ENCODE results near the gene PSORS1C2.
A peak's percentile ranks its signal among the peaks of the same experiment; 100 is the strongest.
"Not testable (repeated sequence)": the region's sequence is repeated elsewhere in the genome, so short reads cannot be mapped to it uniquely, and the experiment has no call there.

PSORS1C2 gene

DNA sequence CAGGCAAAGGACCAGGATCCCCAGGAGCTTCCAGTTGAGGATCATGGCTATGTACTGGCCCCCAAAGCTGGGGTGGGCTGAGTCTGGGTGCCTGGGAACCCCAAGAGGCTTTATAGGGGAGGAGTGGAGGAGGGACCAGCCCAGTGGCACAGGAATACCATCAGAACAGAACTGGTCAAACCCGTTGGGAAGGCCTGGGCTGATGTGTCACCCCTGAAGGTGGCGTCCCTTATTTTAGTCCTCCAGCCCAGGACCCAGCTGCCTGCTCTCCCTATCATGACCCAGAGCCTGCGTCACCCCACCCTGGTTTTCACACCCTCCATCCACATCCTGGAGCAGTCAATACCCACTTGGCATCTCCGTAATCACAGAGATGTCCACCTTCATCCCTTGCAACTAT, at the start of gene PSORS1C2:
Gene PSORS1C2 (minus strand): TSS at position 85 of the 400 bp plus-strand sequence. CDS start 40 bp downstream, at position 45.
- DNase-seq, result no peak

GRCh38 chr6:31187780-31188194, 48.9 kb upstream of the PSORS1C2 start:
- DNase-seq, result no peak

GRCh38 chr6:31186052-31186734, 47.3 kb upstream of the PSORS1C2 start:
- no peak for DNase-seq

GRCh38 chr6:31185695-31186051, 46.8 kb upstream of the PSORS1C2 start:
- DNase-seq, result not testable (repeated sequence)

DNA sequence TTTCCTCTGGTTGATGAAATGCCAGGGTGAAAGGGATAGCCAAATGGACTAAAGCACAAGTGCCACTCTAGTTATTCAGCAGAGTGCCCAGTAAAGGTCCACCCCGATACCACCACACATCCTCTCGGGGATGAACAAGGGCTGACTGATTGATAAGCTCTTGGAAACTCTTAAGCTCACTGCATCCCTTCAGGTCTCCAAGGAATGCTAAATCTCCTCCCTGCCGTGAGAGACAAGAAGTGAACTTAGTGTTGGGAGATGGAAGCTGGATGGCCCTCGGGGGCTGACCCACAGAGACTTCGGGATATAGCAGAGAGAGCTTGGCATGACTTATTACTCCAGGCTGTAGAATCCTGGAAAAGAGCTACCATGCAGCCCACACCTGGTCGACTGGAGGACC, 45.0 kb upstream of the PSORS1C2 start:
- not testable (repeated sequence) for DNase-seq

DNA sequence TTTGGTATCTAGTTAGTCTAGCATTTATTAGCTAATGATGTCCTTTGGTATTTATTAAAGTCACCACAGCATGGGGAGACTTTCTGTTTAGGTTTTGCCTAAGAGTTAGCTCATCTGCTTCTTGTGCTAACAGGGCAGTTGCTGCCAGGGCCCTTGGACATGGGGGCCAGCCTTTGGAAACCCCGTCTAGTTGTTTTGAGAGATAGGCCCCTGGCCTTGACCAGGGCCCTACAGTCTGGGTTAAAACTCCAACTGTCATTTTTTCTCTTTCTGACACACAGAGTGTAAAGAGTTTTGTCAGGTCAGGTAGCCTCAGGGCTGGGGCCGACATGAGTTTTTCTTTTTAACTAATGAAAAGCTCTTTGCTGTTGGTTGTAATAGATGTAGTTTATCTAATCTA, 44.4 kb upstream of the PSORS1C2 start:
- not testable (repeated sequence) for DNase-seq

DNA sequence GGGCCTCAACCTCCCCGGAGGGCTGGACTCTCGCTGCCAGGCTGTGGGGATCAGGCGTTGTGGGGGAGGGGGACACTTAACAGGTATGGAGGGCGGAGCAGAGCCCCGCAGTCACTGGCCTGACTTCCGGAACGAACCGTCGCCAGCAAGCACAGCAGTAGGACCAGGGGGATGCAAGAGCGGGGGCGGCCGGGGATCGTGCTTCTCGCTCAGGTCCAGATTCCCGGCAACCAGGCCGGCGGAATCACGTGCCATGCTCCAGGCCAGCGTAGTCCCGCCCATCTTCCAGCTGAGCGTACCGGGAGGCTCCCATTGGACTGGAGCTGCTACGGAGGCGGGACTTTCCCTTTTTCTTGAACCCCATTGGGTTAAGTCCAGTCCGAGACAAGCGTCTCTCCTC, 41.6 kb upstream of the PSORS1C2 start:
- peak; percentile 81 for DNase-seq

GRCh38 chr6:31179896-31180295, 41.0 kb upstream of the PSORS1C2 start:
- no peak for DNase-seq

DNA sequence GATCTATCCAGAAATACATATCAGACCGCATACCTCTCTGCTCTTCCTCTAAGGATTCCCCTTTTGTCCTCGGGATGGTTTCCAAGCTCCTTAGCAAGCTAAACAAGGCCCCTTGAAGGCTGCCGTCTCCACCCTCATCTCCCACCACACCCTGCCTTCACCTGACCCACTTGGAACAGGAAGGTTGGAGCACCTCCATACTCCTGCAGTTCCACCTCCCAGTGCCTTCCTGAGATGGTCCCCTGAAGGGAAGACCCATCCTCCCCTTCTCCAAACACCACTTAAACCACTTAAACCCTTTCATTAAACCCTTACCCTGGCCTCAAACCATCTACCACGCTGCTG, 40.1 kb upstream of the PSORS1C2 start:
- no peak for DNase-seq

GRCh38 chr6:31178143-31179041, 39.5 kb upstream of the PSORS1C2 start:
- DNase-seq, result no peak

GRCh38 chr6:31175971-31176370, 37.1 kb upstream of the PSORS1C2 start:
- DNase-seq, result no peak

DNA sequence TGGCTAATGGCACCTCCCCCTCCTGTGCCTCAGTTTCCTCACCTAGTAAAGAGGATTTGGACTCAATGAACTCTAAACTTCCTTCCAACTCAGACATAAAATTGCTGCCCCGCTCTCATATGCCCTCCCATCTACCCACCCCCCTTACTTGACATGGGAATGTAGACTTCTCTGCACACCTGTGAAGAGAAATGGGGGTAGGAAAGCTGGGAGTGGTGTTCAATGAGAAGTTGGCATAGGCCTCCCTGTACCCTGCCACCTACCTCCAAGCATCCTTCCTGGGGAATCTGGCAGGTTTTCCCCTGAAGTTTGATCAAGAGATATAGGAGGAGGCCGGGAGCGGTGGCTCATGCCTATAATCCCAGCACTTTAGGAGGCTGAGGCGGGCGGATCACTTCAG, 35.5 kb upstream of the PSORS1C2 start:
- DNase-seq, result no peak

- no peak for DNase-seq
Measured at GRCh38 chr6:31173406-31173805, 34.5 kb upstream of the PSORS1C2 start.

DNA sequence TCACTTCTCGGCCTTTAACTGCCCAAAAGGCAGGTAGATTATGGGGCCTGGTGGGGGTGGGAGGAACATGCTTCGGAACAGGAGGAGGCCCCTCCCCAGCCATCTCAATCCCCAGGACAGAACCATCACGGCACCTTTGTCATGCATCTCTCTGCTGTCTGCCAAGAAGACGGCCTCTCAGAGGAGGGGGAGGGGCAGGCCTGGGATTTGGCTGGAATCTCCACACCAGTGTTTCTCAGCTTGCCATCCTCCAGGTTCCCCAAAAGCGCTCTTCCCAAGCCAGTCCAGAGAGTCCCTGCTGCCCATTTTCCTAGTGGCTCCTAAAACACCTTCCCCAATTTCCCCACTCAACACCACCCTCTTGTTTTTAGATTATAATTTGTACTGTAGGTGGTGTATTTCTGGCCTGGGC, 34.1 kb upstream of the PSORS1C2 start:
- DNase-seq, result no peak

- DNase-seq, result no peak
Measured at GRCh38 chr6:31171931-31172905, 33.4 kb upstream of the PSORS1C2 start.

DNA sequence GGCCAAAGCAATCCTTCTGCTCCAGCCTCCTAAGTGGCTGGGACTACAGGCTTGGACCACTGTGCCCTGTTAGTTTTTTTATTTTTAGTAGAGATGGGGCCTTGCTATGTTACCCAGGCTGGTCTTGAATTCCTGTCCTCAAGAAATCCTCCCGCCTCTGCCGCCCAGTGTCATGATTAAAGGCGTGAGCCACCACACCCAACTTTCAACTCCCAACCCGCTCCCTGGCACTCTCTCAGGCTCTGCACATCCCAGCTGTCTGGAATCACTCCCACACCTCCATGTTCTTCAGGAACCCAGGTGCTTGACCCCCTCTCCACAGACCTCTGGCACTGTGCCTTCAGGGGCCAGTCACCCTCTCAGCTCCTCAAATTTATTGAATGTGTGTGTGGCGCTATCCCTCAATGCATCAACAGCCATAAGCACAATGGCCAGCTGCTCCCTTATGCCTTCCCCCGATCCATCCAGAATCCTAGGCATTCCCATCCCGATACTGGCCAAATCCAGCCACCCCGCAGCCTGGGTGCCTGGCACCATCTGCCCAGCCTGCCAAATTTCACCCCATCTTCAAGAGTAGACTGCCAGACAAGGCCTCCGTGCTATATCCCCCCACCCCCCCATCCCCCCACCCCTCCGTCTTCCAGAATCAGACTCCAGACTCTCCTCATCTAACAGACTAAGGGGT, 32.3 kb upstream of the PSORS1C2 start:
- no peak for DNase-seq

GRCh38 chr6:31170600-31170881, 31.7 kb upstream of the PSORS1C2 start, which contains the start of gene POU5F1:
TSS of gene POU5F1 (minus strand) at chr6:31170682. CDS start at chr6:31170620, 62 bp downstream.
- DNase-seq, result no peak

- DNase-seq, result not testable (repeated sequence)
Measured at GRCh38 chr6:31169858-31170599, 31.2 kb upstream of the PSORS1C2 start.

DNA sequence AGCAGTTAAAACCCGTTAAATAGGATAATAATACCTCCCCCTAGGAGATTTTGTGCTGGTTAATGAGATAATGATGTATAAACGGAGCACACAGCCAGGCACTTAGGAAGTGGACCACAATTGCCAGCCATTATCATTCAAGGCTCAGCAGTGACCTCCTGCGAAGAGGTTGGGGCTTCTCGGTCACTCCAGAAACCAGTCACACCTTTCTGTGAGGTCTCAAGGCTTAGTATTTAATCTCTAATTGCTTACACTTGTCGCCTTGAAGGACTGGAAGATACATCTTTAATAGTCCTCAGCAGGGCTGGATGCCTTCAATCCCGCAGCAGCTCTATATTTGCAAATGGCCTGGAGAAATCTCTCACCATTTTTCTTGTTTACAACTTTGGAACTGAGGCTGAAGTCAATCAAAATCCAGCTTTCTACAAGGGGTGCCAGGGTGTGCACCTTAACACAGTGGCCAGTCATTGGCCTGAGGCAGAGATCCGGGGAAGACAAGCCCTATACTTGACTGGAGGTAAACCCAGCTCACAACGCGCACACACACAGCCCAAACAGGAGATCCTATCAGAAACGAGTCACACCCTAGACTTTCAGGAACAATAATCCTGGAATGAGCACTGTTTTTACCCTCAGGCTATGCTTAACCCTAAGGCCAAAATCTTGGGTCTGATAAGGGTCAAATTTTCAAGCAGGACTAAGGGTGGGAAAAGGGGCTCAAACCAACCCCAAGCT, 30.4 kb upstream of the PSORS1C2 start:
- no peak for DNase-seq

DNA sequence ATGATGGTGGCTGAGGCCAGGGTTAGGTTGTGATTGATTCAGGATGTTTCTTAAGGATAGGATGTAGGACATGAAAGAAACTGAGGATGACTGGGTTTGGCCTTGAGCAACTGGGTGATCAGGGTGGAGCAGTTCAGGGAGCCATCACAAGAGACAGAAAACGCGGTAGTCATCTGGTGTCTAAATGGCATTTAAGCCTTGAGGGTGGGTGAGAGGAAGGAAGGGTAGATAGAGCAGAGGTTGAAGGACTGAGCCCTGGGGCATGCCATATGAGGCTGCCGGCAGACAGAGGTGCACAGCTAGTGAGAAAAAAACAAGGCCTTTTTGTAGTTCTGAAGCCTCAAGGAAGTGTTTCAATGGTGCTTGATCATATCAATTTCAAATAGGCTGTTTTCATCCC, 29.7 kb upstream of the PSORS1C2 start:
- no peak for DNase-seq

GRCh38 chr6:31165986-31166385, 27.1 kb upstream of the PSORS1C2 start:
- no peak for DNase-seq

Data from suppressor macrophage treated with lipopolysaccharide for 4 hours (primary cell).